ENCODE measurements around the gene GLDC.
"Not testable (repeated sequence)": the region's sequence is repeated elsewhere in the genome, so short reads cannot be mapped to it uniquely, and the experiment has no call there.

Gene GLDC

DNA sequence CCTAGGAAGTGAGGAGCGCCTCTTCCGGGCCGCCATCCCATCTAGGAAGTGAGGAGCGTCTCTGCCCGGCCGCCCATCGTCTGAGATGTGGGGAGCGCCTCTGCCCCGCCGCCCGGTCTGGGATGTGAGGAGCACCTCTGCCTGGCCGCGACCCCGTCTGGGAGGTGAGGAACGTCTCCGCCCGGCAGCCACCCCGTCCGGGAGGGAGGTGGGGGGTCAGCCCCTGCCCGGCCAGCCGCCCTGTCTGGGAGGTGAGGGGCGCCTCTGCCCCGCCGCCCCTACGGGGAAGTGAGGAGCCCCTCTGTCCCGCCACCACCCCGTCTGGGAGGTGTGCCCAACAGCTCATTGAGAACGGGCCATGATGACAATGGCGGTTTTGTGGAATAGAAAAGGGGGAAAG lies 22.7 kb downstream of the GLDC start:
- DNase-seq (ENCODE audit: low read depth in 4 of 4, low spot score in 1 of 4) = not testable (repeated sequence)

DNA sequence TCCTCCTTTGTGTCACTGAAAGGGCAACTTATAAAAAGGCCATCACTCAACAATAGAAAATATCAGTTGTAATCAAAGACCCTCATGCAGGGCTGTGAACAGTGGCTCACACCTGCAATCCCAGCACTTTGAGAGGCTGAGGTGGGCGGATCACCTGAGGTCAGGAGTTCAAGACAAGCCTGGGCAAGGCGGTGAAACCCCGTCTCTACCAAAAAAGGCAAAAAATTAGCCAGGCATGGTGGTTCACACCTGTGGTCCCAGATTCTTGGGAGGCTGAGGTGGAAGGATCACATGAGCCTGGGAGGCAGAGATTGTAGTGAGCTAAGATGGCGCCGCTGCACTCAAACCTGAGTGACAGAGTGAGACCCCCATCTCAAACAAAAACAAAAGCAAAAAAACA lies 24.7 kb downstream of the GLDC start:
- no peak for DNase-seq (ENCODE audit: low read depth in 4 of 4, low spot score in 1 of 4)

- DNase-seq (ENCODE audit: low read depth in 4 of 4, low spot score in 1 of 4) = no peak
These were observed 25.2 kb downstream of the GLDC start for GRCh38 chr9:6620353-6620752.

GRCh38 chr9:6619909-6620308 lies 25.6 kb downstream of the GLDC start:
- no peak for DNase-seq (ENCODE audit: low read depth in 4 of 4, low spot score in 1 of 4)

- DNase-seq (ENCODE audit: low read depth in 4 of 4, low spot score in 1 of 4) = no peak
These were observed 28.5 kb downstream of the GLDC start for GRCh38 chr9:6616951-6617602.

DNA sequence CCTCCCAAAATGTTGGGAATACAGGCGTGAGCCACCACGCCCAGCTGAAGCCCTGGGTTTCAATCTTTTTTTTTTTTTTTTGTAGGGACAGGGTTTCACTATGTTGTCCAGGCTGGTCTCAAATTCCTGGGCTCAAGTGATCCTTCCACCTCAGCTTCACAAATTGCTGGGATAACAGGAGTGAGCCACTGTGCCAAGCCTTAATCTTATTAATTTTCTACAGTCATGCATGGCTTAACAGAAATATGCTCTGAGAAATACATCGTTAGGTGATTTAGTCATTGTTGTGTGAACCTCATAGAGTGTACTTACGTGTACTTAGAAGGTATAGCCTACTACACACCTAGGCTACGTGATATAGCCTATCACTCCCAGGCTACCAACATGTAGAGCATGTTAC lies 31.0 kb downstream of the GLDC start:
- DNase-seq (ENCODE audit: low read depth in 4 of 4, low spot score in 1 of 4) = no peak

GRCh38 chr9:6611865-6612264 lies 33.7 kb downstream of the GLDC start:
- no peak for DNase-seq (ENCODE audit: low read depth in 4 of 4, low spot score in 1 of 4)

DNA sequence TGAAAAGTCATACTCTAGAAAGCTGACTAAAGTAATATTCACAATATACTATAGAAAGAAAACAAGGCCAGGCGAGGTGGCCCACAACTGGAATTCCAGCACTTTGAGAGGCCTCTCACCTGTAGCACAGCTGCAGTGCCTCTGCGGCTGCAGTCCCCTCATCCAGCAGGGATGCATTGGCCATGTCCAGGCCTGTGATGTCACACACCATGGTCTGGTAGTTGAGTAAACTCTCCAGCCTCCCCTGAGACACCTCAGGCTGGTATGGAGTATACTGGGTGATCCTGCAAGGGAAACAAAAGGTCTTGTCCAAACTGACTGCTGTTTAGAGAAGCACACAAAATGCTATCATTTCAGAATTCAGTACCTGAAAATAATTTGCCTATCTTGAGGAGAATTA lies 35.5 kb downstream of the GLDC start:
- DNase-seq (ENCODE audit: low read depth in 4 of 4, low spot score in 1 of 4) = no peak

- no peak for DNase-seq (ENCODE audit: low read depth in 4 of 4, low spot score in 1 of 4)
These were observed 36.0 kb downstream of the GLDC start for GRCh38 chr9:6609497-6610016.

- no peak for DNase-seq (ENCODE audit: low read depth in 4 of 4, low spot score in 1 of 4)
These were observed 40.3 kb downstream of the GLDC start for GRCh38 chr9:6605202-6605601.

- no peak for DNase-seq (ENCODE audit: low read depth in 4 of 4, low spot score in 1 of 4)
These were observed 45.1 kb downstream of the GLDC start for GRCh38 chr9:6600426-6600825.

DNA sequence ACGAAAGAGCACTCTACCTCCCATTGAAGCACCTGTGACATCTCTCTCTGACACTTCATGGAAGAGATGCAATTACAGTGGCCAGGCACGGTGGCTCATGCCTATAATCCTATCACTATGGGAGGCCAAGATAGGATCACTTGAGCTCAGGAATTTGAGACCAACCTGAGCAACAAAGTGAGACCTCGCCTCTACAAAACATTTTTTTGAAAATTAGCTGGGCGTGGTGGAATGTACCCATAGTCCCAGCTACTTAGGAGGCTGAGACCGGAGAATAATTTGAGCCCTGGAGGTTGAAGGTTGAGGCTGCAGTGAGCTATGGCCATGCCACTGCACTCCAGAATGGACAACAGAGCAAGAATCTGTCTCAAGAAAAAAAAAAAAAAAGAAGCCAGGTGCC lies 45.5 kb downstream of the GLDC start:
- DNase-seq (ENCODE audit: low read depth in 4 of 4, low spot score in 1 of 4) = no peak

DNA sequence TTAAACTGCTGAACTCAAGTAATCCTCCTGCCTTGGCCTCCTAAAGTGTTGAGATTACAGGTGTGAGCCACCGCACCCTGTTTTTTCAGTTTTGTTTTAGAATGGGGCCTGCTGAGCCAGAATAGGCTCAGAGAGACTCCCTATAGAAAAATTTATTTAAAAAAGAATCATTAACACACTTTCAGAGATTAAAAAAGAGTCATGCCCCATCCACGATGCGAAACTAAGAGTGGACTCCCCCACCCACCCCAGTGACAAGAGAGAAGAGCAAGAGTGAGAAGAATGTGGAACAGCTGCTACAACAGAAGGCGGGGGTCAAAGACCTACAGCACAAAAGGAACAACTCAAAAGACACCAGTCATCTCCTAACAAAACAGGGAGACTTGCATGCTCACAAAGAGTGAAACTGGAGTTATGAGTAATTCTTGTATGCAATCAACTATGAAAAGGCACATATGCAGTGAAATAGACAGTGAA lies 47.2 kb downstream of the GLDC start:
- peak in 1 of 4 experiments; percentile 7 for DNase-seq (ENCODE audit: low read depth in 4 of 4, low spot score in 1 of 4)

GRCh38 chr9:6592791-6593190 lies 52.7 kb downstream of the GLDC start:
- DNase-seq (ENCODE audit: low read depth in 4 of 4, low spot score in 1 of 4) = no peak

GRCh38 chr9:6592231-6592630 lies 53.3 kb downstream of the GLDC start:
- no peak for DNase-seq (ENCODE audit: low read depth in 4 of 4, low spot score in 1 of 4)

- DNase-seq (ENCODE audit: low read depth in 4 of 4, low spot score in 1 of 4) = no peak
These were observed 54.7 kb downstream of the GLDC start for GRCh38 chr9:6590772-6591384.

GRCh38 chr9:6590334-6590733 lies 55.2 kb downstream of the GLDC start:
- DNase-seq (ENCODE audit: low read depth in 4 of 4, low spot score in 1 of 4) = no peak

GRCh38 chr9:6584881-6585597 lies 60.5 kb downstream of the GLDC start:
- DNase-seq (ENCODE audit: low read depth in 4 of 4, low spot score in 1 of 4) = no peak

DNA sequence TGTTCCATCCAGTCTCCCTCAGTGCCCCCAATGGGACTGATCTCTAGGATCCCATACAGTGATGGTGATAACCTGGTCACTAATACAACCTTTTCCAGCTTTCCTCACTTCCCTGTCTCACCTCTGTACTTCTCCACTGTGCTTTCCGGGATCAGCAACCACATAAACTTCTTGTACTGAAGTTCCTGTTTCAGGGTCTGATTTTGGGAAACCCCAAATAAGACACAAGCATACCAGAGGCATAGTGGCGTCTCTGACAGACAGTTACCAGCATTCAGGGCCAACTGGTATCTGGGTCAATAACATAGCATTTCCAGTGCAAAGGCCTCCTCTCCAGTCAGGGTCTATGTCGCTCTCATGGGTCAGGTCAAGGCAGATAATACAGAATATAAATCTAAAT lies 64.3 kb downstream of the GLDC start:
- no peak for DNase-seq (ENCODE audit: low read depth in 4 of 4, low spot score in 1 of 4)

GRCh38 chr9:6579613-6580012 lies 65.9 kb downstream of the GLDC start:
- no peak for DNase-seq (ENCODE audit: low read depth in 4 of 4, low spot score in 1 of 4)

DNA sequence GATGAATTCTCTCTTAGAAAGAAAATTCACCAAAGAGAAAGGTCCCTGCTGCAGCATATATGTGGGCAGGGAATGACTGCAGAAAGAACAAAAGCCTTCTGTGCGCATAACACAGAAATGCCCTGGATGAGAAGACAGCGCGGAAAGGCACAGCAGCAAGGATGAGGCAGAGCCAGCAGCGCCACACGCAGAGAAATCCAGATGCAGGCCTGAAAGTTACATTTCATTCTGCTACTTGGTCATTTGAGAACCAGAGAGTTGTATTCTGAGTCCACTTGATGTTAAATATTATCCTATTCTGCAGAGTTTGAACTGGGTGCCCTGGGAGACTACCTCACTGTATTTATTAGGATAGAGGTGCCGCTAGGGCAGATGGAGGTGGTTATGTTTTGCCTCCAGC lies 68.5 kb downstream of the GLDC start:
- no peak for DNase-seq (ENCODE audit: low read depth in 4 of 4, low spot score in 1 of 4)

DNA sequence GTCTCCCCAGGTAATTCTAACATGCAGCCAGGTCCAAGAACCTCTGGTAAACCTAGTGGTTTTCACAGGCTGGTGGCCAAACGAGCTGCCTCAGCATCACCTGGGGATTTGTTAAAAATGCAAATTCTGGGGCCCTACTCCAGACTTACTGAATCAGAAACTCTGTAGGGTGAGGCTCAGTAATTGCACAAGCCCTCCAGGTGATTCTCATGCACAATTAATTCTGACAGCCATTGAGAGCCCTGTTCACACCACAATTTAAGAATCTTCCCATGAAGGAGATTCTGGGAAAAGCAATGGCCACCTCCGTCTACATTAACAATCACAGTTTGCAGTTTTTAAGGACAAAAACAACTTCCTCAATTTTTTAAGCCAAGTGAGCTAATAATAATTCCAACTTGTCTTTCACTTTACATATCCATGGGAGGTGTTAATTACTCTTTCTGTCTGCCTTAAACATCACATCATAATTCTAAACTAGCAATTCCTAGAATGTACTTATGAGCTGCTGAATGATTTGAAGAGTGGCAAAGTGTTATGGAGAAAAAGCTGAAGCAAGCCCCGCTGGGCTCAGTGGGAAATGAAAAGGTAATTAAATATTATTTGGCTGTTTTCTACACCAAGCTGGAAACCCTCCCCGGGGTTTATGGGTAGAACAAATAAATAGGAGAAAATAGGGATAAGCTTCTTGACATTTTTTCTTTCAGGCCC lies 70.0 kb downstream of the GLDC start:
- DNase-seq (ENCODE audit: low read depth in 4 of 4, low spot score in 1 of 4) = no peak

Data from stimulated activated CD4-positive, alpha-beta T cell treated with anti-CD3 and anti-CD28 coated beads, Interleukin-1b, Interleukin-23, amount 100 ng/mL, for 24 hours (primary cell).